Activated CD8-positive, alpha-beta memory T cell treated with anti-CD3 and anti-CD28 coated beads for 1 hour (primary cell): Measurements from ENCODE around the gene SUSD4.
"Not testable (repeated sequence)": the region's sequence is repeated elsewhere in the genome, so short reads cannot be mapped to it uniquely, and the experiment has no call there.

ENCODE experiments used
- DNase-seq, 2 donors: peaks; one replicate each; pipeline ENCODE4 v3.0.0-alpha.2; 2020; ENCODE audit warnings: low read depth in 1 of 2; ENCODE audit errors: extremely low read depth in 1 of 2

Gene SUSD4

GRCh38 chr1:223257856-223258550 lies 106.0 kb downstream of the SUSD4 start:
- no peak for DNase-seq

DNA sequence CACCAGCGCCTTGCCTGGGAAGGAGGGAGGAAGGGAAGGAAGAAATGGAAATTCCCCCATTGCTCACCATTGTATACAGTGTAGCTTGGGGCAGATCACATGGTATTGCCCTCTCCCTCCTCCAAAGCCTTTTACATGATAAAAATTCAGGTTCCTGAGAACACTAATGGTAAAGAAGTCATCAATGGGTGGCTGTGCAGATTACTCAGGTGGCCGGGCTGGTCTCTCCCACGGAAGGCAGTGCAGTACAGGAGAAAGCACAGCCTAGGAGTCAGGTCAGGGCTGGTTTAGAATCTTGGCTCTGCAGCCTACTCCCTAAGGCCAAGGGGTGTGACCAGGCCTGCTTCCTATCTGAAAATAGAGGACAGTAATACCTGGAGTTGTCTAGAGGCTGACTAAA lies 107.9 kb downstream of the SUSD4 start:
- no peak for DNase-seq

GRCh38 chr1:223253916-223254315 lies 110.1 kb downstream of the SUSD4 start:
- no peak for DNase-seq

DNA sequence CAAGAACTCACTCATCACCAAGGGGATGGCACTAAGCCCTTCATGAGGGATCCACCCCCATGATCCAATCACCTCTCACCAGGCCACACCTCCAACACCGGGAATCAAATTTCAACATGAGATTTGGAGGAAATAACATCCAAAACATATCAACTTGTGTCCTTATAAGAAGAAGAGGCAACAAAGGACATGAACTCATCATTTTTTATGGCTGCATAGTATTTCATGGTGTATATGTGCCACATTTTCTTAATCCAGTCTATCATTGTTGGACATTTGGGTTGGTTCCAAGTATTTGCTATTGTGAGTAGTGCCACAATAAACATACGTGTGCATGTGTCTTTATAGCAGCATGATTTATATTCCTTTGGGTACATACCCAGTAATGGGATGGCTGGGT lies 112.6 kb downstream of the SUSD4 start:
- not testable (repeated sequence) for DNase-seq

DNA sequence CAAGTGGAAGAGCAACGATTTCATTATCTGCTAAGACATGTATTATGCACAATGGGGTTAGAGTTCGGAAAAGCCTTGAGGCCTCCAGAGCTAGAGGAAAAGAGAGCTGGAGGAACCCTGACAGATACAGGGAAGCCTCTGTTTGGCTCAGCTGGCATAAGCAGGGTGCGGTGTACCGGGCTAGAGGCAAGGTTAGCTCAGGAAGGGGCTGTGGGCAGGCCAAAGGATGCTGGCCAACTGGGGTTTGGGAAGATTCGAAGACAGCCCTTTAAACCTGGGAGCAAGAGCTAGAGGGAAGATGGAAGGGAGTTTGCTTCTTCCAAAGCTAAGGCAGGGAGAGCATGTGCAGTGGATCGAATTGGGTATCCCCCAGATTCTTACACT lies 113.4 kb downstream of the SUSD4 start:
- no peak for DNase-seq

DNA sequence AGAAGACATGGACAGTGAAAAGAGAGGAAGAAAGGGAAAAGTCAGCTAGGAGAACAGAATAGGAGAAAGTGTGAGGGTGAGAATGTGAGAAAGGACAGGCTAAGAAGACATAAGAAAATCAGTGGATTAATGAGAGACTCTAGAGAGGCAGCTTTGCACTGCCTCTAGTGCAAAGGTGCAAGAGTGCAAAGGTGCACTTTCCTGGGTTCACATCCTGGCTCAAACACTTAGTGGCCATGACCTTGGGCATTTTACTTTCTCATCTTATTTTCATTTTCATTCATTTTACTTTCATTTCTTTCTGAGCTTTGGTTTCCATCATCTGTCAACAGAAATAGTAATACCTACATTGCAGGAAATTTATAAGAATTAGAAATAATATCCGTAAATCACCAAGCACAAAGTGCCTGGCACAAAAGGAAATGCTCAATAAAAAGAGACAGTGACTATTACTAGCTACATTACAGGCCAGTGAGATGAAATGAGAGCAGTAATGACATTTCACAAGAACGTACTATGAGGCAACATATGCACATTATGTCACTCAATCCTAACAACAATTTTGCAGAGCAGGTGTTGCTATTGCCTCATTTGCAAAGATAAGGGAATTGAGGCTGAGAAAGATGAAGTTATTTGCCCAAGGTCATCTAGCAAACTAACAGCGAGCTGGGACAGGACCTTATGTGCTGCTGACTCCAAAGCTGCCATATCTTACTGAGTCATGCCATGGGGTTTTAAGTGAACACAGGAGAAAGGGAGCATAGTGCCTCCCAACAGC lies 113.9 kb downstream of the SUSD4 start:
- DNase-seq: no peak

GRCh38 chr1:223248770-223249140 lies 115.2 kb downstream of the SUSD4 start:
- peak in 1 of 2 donors; percentile 19 for DNase-seq

- DNase-seq: no peak
Observed at GRCh38 chr1:223248001-223248769, 115.8 kb downstream of the SUSD4 start.

DNA sequence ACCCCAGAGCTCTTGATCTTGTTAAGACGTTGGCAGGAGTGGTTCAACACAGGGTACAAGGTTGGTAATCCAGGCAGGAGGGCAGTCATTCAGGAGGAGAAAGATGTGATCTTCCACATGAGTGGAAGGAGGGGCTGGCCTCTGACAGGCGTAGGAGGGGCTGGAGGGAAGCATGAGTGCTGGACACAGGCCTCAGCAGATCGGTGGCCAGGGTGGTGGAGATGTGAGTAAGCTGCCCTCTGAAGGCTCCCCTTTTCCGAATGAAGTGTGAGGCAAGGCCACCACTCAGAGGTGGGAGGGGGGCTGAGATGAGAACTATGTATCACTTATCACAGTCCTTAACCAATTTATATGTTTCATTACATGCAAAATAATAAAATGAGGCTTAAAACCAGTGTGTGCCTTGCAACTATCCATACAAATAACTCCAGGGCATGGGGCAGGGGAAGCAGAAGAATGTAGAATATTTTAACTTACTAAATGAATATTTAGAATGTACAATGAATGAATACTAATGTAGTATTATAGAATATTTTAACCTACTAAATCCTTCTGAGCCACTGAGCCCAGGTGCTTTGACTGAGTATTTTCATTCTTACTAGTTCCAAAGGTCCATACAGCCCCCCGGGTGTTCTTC lies 117.4 kb downstream of the SUSD4 start:
- no peak for DNase-seq

- DNase-seq: no peak
Observed at GRCh38 chr1:223245983-223246382, 118.0 kb downstream of the SUSD4 start.

DNA sequence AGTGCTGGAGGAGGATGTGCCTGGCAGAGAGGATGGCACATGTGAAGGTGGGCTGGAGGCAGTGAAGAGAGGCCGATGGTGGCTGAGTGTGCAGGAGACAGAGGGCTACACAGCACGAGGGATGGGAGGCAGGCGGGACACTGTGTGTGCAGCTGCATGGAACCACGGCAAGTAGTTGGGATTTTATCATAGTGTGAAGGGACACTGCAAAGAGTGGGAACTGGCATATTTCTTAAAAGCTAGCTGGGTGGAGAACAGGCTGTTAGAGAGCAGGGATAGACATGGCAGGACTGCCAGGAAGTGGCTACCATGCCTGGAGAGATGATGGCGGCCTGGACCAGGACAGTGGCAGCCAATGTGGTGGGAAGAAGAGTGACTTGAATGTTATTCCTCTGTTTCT lies 118.6 kb downstream of the SUSD4 start:
- DNase-seq: no peak

- DNase-seq: no peak
Observed at GRCh38 chr1:223244366-223245103, 119.4 kb downstream of the SUSD4 start.

- DNase-seq: no peak
Observed at GRCh38 chr1:223243441-223244050, 120.4 kb downstream of the SUSD4 start.

DNA sequence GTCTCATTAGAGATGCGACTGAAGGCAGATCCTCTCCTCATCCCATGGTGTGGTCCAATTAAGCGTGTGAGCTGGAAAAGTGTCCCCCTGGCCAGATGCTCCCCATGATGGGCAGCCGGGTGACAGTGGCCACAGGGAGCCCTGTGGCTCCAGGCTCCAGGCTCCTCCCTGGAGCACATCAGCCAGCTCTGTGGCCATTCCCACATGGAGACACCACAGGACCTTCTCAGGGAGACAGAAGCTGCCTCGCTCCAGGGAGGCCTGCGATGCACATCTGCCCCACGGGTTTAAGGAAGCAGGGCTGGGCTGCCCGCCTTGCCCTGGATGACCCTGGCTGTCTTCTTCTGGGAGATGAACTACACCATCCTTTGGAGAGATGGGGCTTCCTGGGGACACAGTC lies 121.0 kb downstream of the SUSD4 start:
- DNase-seq: no peak

DNA sequence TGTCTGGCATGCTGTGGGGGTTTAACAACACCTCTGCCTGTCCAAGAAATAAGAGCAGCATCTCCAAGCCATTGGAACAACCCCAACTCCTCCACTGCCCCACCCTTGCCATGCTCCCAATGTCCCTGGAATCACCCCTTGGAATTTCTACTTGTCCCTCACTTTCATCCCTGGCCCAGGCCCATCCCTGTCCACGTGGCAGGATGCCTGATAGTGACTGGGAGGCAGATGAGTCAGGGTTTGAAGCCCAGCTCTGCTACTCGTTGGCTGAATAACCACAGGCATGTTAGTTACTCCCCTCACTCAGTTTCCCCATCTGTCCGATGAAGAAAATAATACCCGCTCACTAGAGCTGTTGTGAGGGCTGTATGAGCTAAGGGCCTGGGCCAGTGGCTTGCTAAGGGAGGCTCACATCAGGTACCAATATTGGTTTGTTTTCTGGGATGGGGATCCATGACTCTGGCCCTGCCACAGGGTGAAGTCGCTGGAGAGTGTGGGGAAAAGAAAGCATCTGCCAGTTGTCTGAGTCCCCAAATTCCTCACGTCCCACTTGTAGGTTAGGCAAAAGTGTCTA lies 121.5 kb downstream of the SUSD4 start:
- no peak for DNase-seq

DNA sequence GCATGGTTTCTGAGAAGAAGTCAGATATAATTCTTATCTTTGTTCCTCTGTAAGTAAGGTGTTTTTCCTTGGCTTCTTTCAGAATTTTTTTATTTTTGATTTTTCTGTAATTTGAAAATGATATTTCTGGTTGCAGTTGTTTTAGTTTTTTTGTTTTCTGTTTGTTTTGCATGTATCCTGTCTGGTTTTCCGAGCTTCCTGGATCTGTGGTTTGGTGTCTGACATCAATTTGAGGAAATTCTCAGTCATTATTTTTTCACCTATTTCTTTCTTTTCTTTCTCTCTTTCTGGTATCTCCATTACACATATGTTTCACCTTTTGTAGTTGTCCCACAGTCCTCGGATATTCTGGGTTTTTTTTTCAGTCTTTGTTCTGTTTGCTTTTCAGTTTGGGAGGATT lies 123.9 kb downstream of the SUSD4 start:
- DNase-seq: no peak

DNA sequence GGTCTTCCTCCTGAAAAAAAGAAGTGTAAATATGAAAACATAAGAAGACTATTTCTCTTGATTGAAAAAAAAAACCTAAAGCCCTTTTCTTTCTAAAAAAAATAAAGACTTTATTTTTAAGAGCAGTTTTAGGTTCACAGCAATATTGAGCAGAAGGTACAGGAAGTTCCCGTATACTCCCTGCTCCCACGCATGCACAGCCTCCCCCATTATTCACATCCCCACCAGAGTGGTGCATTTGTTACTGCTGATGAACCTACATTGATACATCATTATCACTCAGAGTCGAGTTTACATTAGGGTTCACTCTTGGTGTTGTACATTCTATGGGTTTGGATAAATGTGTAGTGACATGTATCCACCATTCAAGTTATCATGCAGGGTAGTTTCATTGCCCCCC lies 128.9 kb downstream of the SUSD4 start:
- DNase-seq: no peak

- DNase-seq: no peak
Observed at GRCh38 chr1:223234534-223234933, 129.4 kb downstream of the SUSD4 start.

DNA sequence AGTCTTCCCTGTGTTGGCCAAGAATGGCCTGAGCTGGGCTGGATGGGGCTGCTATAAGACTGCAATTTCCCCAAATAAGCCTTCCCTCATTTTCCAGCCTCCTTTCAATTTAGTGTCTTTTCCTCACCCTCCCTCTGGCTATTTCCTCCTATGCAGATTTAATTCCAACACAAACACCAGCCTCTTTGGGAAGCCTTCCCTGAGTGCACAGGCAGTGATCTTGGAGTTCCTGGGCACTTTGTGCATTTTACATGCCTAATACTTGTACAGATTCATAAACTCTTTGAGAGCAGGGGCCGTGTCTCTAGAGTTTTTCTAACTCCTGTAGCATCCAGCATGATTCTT lies 129.8 kb downstream of the SUSD4 start:
- DNase-seq: no peak
